ENCODE results near the gene FFAR1. TPM values are rescaled to one million over a fixed set of nuclear protein-coding genes. Genes with fewer than 3 reads are reported as not detected.

Gene FFAR1
- total RNA-seq, 1 donor from 2014 or later: 0.12 TPM

DNA sequence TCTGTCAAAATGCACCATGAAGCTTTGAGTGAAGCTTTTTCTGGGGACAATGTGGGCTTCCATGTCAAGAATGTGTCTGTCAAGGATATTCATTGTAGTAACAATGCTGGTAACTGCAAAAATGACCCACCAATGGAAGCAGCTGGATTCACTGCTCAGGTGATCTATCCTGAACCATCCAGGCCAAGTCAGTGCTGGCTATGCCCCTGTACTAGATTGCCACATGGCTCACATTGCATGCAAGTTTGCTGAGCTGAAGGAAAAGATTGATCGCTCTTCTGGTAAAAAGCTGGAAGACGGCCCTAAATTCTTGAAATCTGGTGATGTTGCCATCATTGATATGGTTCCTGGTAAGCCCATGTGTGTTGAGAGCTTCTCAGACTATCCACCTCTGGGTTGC is 35.8 kb downstream of the FFAR1 start:
- Mint-ChIP-seq H3K36me3 (ENCODE audit: low read depth) (no peaks in the 10 kb centered on the region), H3K27ac (no peak overlapping the region), H3K4me3 (no peak overlapping the region), H3K4me1 (no peaks in the 10 kb centered on the region), H3K9me3 (no peaks in the 10 kb centered on the region), H3K27me3 (peaks cover 10% of the 10 kb centered on the region)
- no peak for DNase-seq
- intact Hi-C loops (cut with micrococcal nuclease): no loop called here

DNA sequence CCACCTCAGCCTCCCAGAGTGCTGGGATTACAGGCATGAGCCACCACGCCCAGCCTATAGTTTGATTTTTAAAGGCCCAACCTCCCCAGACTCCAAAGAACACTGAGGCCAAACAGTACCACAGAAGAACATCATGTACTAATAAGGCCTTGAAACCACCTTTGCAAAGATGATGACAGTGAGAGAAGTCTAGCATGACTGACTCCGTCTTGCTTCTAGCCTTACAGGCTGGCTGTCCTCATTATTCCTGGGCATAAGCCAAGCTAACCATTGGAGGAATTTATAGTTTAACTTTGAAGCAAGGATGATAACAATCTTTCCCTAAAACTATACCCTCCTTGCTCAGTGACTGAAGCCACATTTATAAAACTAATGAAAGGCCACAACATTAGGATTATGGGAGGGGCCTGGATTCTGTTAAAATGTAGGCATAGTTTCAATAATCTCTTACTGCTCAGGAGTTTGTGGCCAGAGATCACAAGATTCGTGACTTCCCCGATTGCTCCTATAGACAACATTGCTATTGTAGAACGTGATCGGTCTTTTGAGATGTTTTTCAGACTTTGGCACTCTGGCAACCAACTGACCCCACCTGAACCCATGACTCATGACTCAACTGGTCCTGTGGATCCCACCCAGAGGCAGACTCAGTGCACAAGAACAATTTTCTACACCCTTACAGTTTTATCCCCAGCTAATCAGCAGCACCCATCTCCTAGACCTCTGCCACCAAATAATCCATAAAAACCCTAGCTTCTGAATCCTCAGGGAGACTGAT is 40.8 kb downstream of the FFAR1 start:
- intact Hi-C loops (cut with micrococcal nuclease): no loop called here
- Mint-ChIP-seq H3K9me3 (no peaks in the 10 kb centered on the region), H3K36me3 (ENCODE audit: low read depth) (no peaks in the 10 kb centered on the region), H3K27ac (no peak overlapping the region), H3K27me3 (peaks cover 2% of the 10 kb centered on the region), H3K4me1 (no peaks in the 10 kb centered on the region), H3K4me3 (no peak overlapping the region)
- no peak for DNase-seq

- no peaks in the 10 kb centered on the region for H3K36me3 Mint-ChIP-seq (ENCODE audit: low read depth)
- peaks cover 4% of the 10 kb centered on the region for H3K27me3 Mint-ChIP-seq
- intact Hi-C loops (cut with micrococcal nuclease): no loop called here
Measured at GRCh38 chr19:35389192-35389861, 41.6 kb downstream of the FFAR1 start.

GRCh38 chr19:35392742-35393715 is 45.3 kb downstream of the FFAR1 start:
- Mint-ChIP-seq H3K9me3 (no peaks in the 10 kb centered on the region), H3K4me1 (no peaks in the 10 kb centered on the region), H3K27ac (no peak overlapping the region), H3K27me3 (peaks cover 2% of the 10 kb centered on the region), H3K4me3 (no peak overlapping the region), H3K36me3 (ENCODE audit: low read depth) (no peaks in the 10 kb centered on the region)
- intact Hi-C loops (cut with micrococcal nuclease): no loop called here
- DNase-seq: no peak

More at GRCh38 chr19:35389192-35389861, 41.6 kb downstream of the FFAR1 start:
- Mint-ChIP-seq H3K4me3 (no peak overlapping the region), H3K4me1 (no peaks in the 10 kb centered on the region), H3K27ac (no peak overlapping the region), H3K9me3 (no peaks in the 10 kb centered on the region)
- DNase-seq: no peak

DNA sequence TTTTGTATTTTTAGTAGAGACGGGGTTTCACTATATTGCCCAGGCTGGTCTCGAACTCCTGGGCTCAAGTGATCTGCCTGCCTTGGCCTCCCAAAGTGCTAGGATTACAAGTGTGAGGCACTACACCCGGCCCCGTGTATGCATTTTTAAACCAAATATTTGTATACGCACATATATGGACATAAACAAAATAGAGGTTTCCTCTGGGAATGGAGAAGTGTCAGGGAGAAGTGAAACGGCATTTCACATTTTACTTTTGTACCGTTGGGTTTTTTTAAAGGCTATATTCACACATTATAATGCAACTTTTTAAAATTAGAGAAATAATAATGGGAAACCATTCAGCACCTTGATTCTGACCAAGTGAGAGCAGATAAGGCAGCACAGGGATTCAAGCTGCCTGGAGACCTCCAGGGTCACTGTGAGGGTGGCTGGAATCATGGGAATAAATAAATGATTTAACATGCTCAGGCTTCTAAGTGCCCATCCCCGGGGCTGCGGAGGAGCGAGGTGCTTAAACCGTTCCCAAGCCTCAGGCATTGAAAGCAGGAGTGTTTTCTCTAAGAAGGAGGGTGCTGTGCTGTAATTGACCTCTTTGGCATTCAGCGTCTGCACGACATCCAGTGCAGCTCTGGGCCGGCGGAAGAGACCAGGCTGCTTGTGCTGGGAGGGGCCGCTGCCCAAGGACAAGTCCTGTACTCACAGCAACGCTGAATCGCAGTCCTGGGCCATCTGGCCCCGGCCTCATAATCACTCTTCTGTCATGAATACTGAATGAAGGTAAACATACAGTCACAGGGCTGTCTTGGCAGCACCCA is 47.9 kb downstream of the FFAR1 start:
- intact Hi-C loops (cut with micrococcal nuclease): no loop called here
- Mint-ChIP-seq H3K36me3 (ENCODE audit: low read depth) (no peaks in the 10 kb centered on the region), H3K27ac (no peak overlapping the region), H3K4me1 (no peaks in the 10 kb centered on the region), H3K27me3 (peaks cover 2% of the 10 kb centered on the region), H3K4me3 (no peak overlapping the region), H3K9me3 (no peaks in the 10 kb centered on the region)
- no peak for DNase-seq

GRCh38 chr19:35396240-35396885 is 48.7 kb downstream of the FFAR1 start:
- Mint-ChIP-seq H3K9me3 (no peaks in the 10 kb centered on the region), H3K36me3 (ENCODE audit: low read depth) (no peaks in the 10 kb centered on the region), H3K4me3 (no peak overlapping the region), H3K4me1 (no peaks in the 10 kb centered on the region), H3K27ac (no peak overlapping the region), H3K27me3 (peaks cover 2% of the 10 kb centered on the region)
- DNase-seq: no peak
- intact Hi-C loops (cut with micrococcal nuclease): no loop called here

DNA sequence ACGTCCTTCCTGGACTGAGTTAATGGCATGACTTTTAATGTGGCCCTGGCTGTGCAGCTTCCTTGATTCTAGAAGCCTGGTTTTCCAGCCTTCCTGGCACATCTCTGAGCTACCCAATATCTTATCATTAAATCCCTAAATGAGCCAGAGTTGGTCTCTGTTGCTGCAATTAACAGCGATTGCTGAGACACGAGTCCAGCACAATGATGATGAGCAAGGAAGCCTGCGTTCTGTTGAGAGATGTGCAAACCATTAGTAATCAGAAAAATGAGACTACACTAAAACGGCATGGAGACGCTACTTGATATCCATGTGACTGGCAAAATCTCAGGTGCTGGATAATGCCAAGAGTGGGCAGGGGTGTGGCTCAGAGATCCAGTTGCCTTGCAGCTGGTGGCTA is 49.4 kb downstream of the FFAR1 start:
- Mint-ChIP-seq H3K4me1 (no peaks in the 10 kb centered on the region), H3K9me3 (no peaks in the 10 kb centered on the region), H3K27ac (no peak overlapping the region), H3K36me3 (ENCODE audit: low read depth) (no peaks in the 10 kb centered on the region), H3K4me3 (no peak overlapping the region), H3K27me3 (peaks cover 2% of the 10 kb centered on the region)
- no peak for DNase-seq
- intact Hi-C loops (cut with micrococcal nuclease): no loop called here

Other genes with a start within 250 kb of the FFAR1 start
- not detected in 2 replicates for gene FXYD3, start 232.1 kb upstream of the FFAR1 start, total RNA-seq
- 0.07 and 0.16 TPM in 2 replicates for gene LGI4, start 212.8 kb upstream of the FFAR1 start, total RNA-seq
- gene FXYD1, start 209.1 kb upstream of the FFAR1 start, total RNA-seq: 0.79 TPM in 1 of 2 replicates, not detected in the other
- gene FXYD7, start 204.6 kb upstream of the FFAR1 start, total RNA-seq: 0.23 TPM in 1 of 2 replicates, not detected in the other
- 273 and 286 TPM in 2 replicates for gene FXYD5, start 193.2 kb upstream of the FFAR1 start, total RNA-seq
- gene FAM187B, start 119.2 kb upstream of the FFAR1 start, total RNA-seq: not detected in 2 replicates
- gene LSR, start 98.9 kb upstream of the FFAR1 start, total RNA-seq: 2.2 and 2.8 TPM in 2 replicates
- gene USF2, start 78.9 kb upstream of the FFAR1 start, total RNA-seq: 147 TPM in 2 replicates
- 0.40 TPM in 2 replicates for gene HAMP, start 65.4 kb upstream of the FFAR1 start, total RNA-seq
- 0.17 TPM in 1 of 2 replicates, not detected in the other for gene MAG, start 55.7 kb upstream of the FFAR1 start, total RNA-seq
- 3.4 and 4.1 TPM in 2 replicates for gene CD22, start 18.7 kb upstream of the FFAR1 start, total RNA-seq
- gene FFAR3, start 10.6 kb downstream of the FFAR1 start, total RNA-seq: 0.21 and 0.69 TPM in 2 replicates
- 0.21 TPM in 1 of 2 replicates, not detected in the other for gene GPR42, start 23.2 kb downstream of the FFAR1 start, total RNA-seq
- not detected in 2 replicates for gene FFAR2, start 100.4 kb downstream of the FFAR1 start, total RNA-seq
- not detected in 2 replicates for gene KRTDAP, start 142.6 kb downstream of the FFAR1 start, total RNA-seq
- gene DMKN, start 165.7 kb downstream of the FFAR1 start, total RNA-seq: not detected in 2 replicates
- not detected in 2 replicates for gene SBSN, start 180.4 kb downstream of the FFAR1 start, total RNA-seq
- gene GAPDHS, start 185.6 kb downstream of the FFAR1 start, total RNA-seq: not detected in 2 replicates
- gene TMEM147, start 197.7 kb downstream of the FFAR1 start, total RNA-seq: 132 and 134 TPM in 2 replicates
- not detected in 2 replicates for gene ATP4A, start 215.8 kb downstream of the FFAR1 start, total RNA-seq
- not detected in 2 replicates for gene PMIS2, start 238.3 kb downstream of the FFAR1 start, total RNA-seq

Data from activated CD4-positive, alpha-beta T cell treated with anti-CD3 and anti-CD28 coated beads, Interleukin-2, amount 10 ng/mL, durations not matched to agents 24 days and 14 days (primary cell).